Ascending aorta (tissue), 2 donors: ENCODE data around the gene TTC7B. TPM values are rescaled to one million over a fixed set of nuclear protein-coding genes. Genes with fewer than 3 reads are reported as not detected.

Experiments used
- DNase-seq, 2 donors: peaks; one replicate each; pipeline ENCODE4 v3.0.0-alpha.2; 2019; ENCODE audit warnings: low spot score in 2 of 2
- H3K27ac ChIP-seq, 2 donors: fragments of 200-600 bp; sonication (generic); one replicate each; pipeline ENCODE4 v1.5.1; 2016 to 2017; ENCODE audit warnings: mild to moderate bottlenecking in 1 of 2
- H3K27me3 ChIP-seq: fragments of 200-600 bp; sonication (generic); one replicate; pipeline ENCODE4 v1.5.1; 2017
- H3K36me3 ChIP-seq, 2 donors: fragments of 200-600 bp; sonication (generic); one replicate each; pipeline ENCODE4 v1.5.1; 2016
- H3K4me1 ChIP-seq, 2 donors: fragments of 200-600 bp; sonication (generic); one replicate each; pipeline ENCODE4 v1.5.1; 2016 to 2017; ENCODE audit warnings: mild to moderate bottlenecking in 1 of 2
- H3K4me3 ChIP-seq, 2 donors: fragments of 200-600 bp; sonication (generic); one replicate each; pipeline ENCODE4 v1.5.1; 2016 to 2017; ENCODE audit warnings: mild to moderate bottlenecking in 1 of 2
- H3K9me3 ChIP-seq, 2 donors: fragments of 200-600 bp; sonication (generic); one replicate each; pipeline ENCODE4 v1.5.1; 2016
- CTCF ChIP-seq, 3 experiments: fragments of 200-600 bp in 2 of 3; fragments of 450-650 bp in 1 of 3; sonication (generic) in 2 of 3; IDR thresholded peaks; one replicate each; pipeline ENCODE4 v1.5.1; 2016 to 2019; ENCODE audit warnings: antibody characterized with exemption in 3 of 3, mild to moderate bottlenecking in 1 of 3, moderate library complexity in 1 of 3
- intact Hi-C: fragments of 100-400 bp; cut with DNase I; formaldehyde crosslinking; loops from one replicate; pipeline ENCODE4 v1.15.1; 2023
- total RNA-seq: library from RNA; depleted of rRNA; stranded (reverse); fragments of >200 nt; gene quantifications from one replicate; pipeline ENCODE4 v1.1.0, GENCODE V29; 2016

The TTC7B gene
- total RNA-seq, 1 donor from 2014 or later, result 18.5 TPM

GRCh38 chr14:90566481-90566880, 249.7 kb downstream of the TTC7B start:
- intact Hi-C loops, result no loop called here
- Histone ChIP-seq H3K36me3 (no peaks in the 10 kb centered on the region), H3K4me3 (no peak overlapping the region), H3K27ac (no peak overlapping the region), H3K4me1 (peaks cover 0 to 15% of the 10 kb centered on the region in 2 donors), H3K9me3 (no peaks in the 10 kb centered on the region), H3K27me3 (no peaks in the 10 kb centered on the region)
- TF ChIP-seq CTCF (IDR thresholded peaks at IDR 0.05), result no peak
- no peak for DNase-seq

- intact Hi-C loops, result no loop called here
Measured at GRCh38 chr14:90564496-90564895, 251.7 kb downstream of the TTC7B start.

GRCh38 chr14:90562652-90563051, 253.6 kb downstream of the TTC7B start:
- H3K27ac ChIP-seq, result no peak overlapping the region
- intact Hi-C loops, result no loop called here
- no peak for DNase-seq
- no peaks in the 10 kb centered on the region for H3K9me3 ChIP-seq
- TF ChIP-seq CTCF (IDR thresholded peaks at IDR 0.05), result no peak
- H3K4me3 ChIP-seq, result no peak overlapping the region
- no peaks in the 10 kb centered on the region for H3K27me3 ChIP-seq
- H3K4me1 ChIP-seq, result no peaks in the 10 kb centered on the region
- H3K36me3 ChIP-seq, result no peaks in the 10 kb centered on the region

More at GRCh38 chr14:90564496-90564895, 251.7 kb downstream of the TTC7B start:
- H3K4me3 ChIP-seq, result no peak overlapping the region
- no peaks in the 10 kb centered on the region for H3K9me3 ChIP-seq
- TF ChIP-seq CTCF (IDR thresholded peaks at IDR 0.05), result no peak
- H3K27ac ChIP-seq, result no peak overlapping the region
- no peaks in the 10 kb centered on the region for H3K36me3 ChIP-seq
- no peaks in the 10 kb centered on the region for H3K27me3 ChIP-seq
- H3K4me1 ChIP-seq, result peaks cover 0 to 15% of the 10 kb centered on the region in 2 donors
- no peak for DNase-seq

DNA sequence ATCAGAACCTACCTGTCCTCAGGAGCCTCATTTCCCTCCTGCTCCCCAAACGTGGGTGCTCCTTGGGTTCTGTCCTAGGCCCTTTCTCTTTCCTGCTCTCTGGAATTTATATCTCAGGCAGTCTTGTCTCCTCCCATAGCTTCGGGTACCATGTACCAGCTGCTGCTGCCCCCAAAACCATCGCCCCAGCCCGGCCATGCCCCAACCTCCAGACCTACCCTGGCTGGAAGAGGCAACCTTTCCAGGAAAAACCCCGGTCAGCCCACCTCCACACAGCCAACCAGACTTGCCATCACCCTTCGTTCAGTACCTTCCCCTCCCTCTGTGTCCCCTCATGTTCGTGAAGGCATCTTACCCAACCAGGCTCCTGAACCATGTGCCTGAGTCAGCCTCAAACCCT, 254.3 kb downstream of the TTC7B start:
- intact Hi-C loops, result no loop called here
- TF ChIP-seq CTCF (IDR thresholded peaks at IDR 0.05), result no peak
- Histone ChIP-seq H3K4me3 (no peak overlapping the region), H3K36me3 (no peaks in the 10 kb centered on the region), H3K27ac (no peak overlapping the region), H3K4me1 (no peaks in the 10 kb centered on the region), H3K27me3 (no peaks in the 10 kb centered on the region), H3K9me3 (no peaks in the 10 kb centered on the region)
- DNase-seq, result no peak

DNA sequence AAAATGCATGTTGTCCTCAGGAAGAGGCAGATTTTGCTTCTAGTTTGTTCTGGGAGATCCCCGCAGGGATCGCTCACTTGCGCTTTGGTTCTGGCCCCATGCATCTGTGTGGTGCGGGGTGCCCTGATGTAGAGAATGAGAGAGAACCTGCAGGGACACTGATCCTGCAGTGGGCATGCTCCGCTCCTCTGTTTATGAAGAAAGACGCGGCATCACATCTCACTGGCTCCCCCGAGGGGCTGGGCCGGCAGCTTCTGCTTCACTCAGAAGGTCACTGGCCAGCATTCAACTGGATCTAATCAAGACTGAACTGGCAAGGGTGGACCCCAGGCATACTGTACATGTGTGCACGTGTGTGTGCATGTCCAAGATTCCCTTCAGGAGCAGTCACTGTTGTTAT, 255.2 kb downstream of the TTC7B start:
- TF ChIP-seq CTCF (IDR thresholded peaks at IDR 0.05), result no peak
- Histone ChIP-seq H3K36me3 (no peaks in the 10 kb centered on the region), H3K9me3 (no peaks in the 10 kb centered on the region), H3K4me3 (no peak overlapping the region), H3K4me1 (no peaks in the 10 kb centered on the region), H3K27ac (no peak overlapping the region), H3K27me3 (no peaks in the 10 kb centered on the region)
- intact Hi-C loops, result no loop called here
- no peak for DNase-seq

- no peak for DNase-seq
- no peak overlapping the region for H3K4me3 ChIP-seq
- no peaks in the 10 kb centered on the region for H3K27me3 ChIP-seq
- H3K36me3 ChIP-seq, result no peaks in the 10 kb centered on the region
- no peaks in the 10 kb centered on the region for H3K4me1 ChIP-seq
- TF ChIP-seq CTCF (IDR thresholded peaks at IDR 0.05), result no peak
- H3K9me3 ChIP-seq, result no peaks in the 10 kb centered on the region
- no peak overlapping the region for H3K27ac ChIP-seq
- intact Hi-C loops, result no loop called here
Measured at GRCh38 chr14:90560558-90560957, 255.7 kb downstream of the TTC7B start.
